HG03095 (cell line): ENCODE data around the gene NDUFC2.
"Not testable (repeated sequence)": the region's sequence is repeated elsewhere in the genome, so short reads cannot be mapped to it uniquely, and the experiment has no call there.

ENCODE experiments used
- ATAC-seq: cut with Tn5 transposase; IDR thresholded peaks from one replicate; pipeline ENCODE4 v1.9.1; 2021; ENCODE audit warnings: moderate library complexity; ENCODE audit not compliant: unreplicated experiment

The NDUFC2 gene

GRCh38 chr11:78056093-78056492 lies 23.6 kb downstream of the NDUFC2 start:
- no peak for ATAC-seq

DNA sequence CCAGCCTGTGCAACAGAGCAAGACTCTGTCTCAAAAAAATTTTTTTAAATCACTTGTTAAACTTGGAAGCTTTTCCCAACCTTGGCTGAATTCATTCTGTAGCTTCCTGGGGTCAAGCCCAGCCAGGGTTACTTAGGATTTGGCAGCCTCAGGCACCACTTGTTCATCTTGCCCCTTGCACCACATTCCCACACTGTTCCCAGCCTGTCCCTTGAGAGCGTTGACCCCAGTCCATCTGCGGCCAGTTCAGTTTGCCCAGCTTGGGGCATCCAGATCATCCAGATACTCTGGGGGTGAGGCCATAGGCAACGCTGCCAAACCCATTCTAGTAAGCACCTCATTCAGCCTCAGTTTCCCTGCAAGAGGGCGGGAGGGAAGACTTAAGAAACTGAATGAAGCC lies 24.7 kb downstream of the NDUFC2 start:
- no peak for ATAC-seq

- ATAC-seq: no peak
Measured at GRCh38 chr11:78050964-78051831, 28.5 kb downstream of the NDUFC2 start.

GRCh38 chr11:78049348-78049747 lies 30.3 kb downstream of the NDUFC2 start:
- ATAC-seq: no peak

DNA sequence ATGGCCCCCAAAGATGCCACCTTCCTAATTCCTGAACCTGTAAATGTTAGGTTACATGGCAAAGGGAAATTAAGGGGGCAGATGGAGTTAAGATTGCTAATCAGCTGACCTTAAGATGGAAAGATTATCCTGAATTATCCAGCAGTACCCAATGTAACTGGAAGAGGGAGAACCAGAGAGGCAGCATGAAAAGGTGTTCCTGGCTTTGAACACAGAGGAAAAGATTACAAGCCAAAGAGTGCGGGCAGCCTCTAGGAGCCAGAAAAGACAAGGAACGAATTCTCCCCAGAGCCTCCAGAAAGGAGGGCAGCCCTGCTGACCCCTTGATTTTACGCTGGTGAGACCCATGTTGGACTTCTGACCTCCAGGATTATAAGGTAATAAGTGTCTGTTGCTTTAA lies 31.1 kb downstream of the NDUFC2 start:
- ATAC-seq: no peak

GRCh38 chr11:78046486-78046854 lies 33.2 kb downstream of the NDUFC2 start:
- no peak for ATAC-seq

- ATAC-seq: peak; percentile 68
Measured at GRCh38 chr11:78045851-78046485, 33.7 kb downstream of the NDUFC2 start.

GRCh38 chr11:78044706-78045105 lies 35.0 kb downstream of the NDUFC2 start:
- no peak for ATAC-seq

GRCh38 chr11:78041843-78042440 lies 37.7 kb downstream of the NDUFC2 start:
- ATAC-seq: no peak

GRCh38 chr11:78041380-78041719 lies 38.3 kb downstream of the NDUFC2 start:
- not testable (repeated sequence) for ATAC-seq

GRCh38 chr11:78040691-78041379 lies 38.8 kb downstream of the NDUFC2 start:
- no peak for ATAC-seq

- ATAC-seq: no peak
Measured at GRCh38 chr11:78039919-78040671, 39.6 kb downstream of the NDUFC2 start.

DNA sequence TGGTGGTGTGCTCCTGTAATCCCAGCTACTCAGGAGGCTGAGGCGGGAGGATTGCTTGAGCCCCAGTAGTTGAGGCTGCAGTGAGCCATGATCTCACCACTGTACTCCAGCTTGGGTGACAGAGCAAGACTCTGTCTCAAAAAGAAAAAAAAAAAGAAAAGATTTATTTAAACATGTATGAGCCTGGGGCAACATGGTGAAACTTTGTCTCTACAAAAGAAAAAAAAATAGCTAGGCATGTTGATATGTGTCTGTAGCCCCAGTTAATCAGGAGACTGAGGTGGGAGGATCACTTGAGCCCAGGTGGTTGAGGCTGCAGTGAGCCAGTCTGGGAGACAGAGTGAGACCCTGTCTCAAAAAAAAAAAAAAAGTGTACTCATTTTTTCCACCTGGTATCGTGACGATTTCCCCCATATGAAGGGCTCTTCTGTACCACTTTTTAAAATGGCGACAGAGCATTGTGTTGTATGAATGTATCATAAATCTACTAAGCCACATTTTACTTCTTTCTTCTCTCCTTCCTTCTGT lies 40.2 kb downstream of the NDUFC2 start:
- ATAC-seq: no peak

DNA sequence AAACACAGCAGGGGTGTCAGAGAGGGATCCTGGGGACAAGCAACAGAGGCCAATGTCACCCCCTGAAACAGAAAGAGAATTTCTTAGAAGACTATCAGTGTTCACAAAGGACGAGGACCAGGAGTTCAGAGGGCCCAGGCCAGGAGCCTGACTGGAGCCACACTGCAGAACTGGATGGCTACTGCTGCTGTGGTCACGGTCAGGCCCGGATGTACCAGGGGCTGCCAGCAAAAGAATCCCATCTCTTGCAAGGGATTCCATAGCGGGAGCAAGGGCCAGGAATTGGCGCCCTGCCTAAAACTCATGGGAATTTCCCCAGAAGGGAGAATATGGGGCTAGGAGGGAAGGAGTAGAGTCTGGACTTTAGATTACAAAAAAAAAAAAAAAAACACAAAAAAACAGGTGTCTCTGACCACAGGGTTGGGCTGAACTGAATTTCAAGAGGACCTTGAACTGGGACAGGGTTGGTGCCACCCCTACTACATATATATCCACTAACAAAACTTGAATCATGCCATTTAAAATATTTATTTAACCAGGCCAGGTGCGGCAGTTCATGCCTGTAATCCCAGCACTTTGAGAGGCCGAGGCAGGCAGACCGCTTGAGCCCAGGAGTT lies 40.9 kb downstream of the NDUFC2 start:
- ATAC-seq: no peak

DNA sequence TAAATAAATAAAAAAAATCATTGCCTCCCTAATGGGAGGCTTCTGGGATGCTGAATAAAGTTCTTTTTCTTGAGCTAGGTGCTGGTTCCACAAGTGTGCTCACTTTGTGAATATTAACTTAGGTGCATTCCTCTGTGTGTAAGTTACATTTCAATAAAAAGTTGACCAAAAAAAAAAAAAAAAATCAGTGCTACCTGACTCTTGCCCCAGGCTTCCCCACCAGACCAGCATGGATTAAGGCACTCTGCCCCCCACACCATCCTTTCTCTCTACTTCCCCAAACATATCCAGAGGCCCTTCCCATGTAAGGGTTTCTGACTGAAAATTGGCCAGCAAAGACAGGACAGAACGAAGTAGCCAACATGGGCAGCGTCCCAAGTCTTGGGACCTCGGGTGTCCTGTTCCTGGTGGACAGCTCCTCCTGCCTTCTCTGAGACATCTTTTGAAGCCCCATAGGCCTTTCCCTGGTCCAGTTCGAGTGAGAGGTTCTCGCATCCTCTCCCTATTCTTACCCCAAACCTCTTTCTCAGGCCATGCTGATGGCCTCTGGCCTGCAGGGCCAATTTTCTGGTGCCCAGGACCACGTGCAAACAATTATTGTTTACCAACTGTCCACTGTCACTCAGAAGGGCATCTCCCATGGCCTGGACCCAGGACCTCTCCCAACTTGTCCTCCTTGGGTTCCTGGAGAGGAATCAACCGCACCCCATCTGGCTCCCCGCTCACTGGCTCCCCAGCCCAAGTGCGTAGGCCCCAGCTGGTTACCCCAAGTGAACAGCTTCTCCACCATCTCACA lies 41.6 kb downstream of the NDUFC2 start:
- no peak for ATAC-seq

DNA sequence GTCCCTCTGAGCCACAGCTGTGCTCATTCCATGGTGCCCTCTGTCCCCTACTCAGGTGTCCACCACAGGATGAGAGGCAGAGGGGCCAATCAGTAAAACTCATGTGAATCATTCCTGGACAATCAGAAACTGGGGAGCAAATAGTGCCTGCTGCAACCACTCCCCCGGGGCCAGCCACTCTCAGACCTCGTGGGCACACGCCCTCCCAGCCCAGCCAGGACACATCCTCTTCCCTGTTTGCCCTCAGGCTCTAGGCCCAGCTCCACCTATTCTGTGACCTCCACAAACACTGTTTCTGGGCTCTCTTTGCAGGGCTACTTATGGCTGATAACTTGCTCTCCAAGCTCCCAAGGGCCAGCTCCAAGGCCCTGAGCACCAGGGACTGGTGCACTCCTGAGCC lies 42.6 kb downstream of the NDUFC2 start:
- ATAC-seq: no peak

- ATAC-seq: no peak
Measured at GRCh38 chr11:78036313-78036712, 43.3 kb downstream of the NDUFC2 start.

GRCh38 chr11:78034623-78035022 lies 45.0 kb downstream of the NDUFC2 start:
- no peak for ATAC-seq

GRCh38 chr11:78033040-78033439 lies 46.6 kb downstream of the NDUFC2 start:
- ATAC-seq: no peak
